NCI-H82 treated with DMSO at 0.1 percent for 48 hours (cell line): ENCODE results near the gene GNL3.
"Not testable (repeated sequence)": the region's sequence is repeated elsewhere in the genome, so short reads cannot be mapped to it uniquely, and the experiment has no call there.

Experiments
- DNase-seq: peaks from one replicate; lab custom pipeline; 2025; ENCODE audit not compliant: unreplicated experiment; lab: John Stamatoyannopoulos, UW

GNL3 gene

GRCh38 chr3:52685709-52686691, at the start of gene GNL3, which contains the start of gene PBRM1:
Gene GNL3 (plus strand): TSS chr3:52686032. CDS start chr3:52686093, 61 bp downstream.
Gene PBRM1 (minus strand): TSS chr3:52685913.
- DNase-seq, result peak; percentile 63

- peak; percentile 90 for DNase-seq
Observed at GRCh38 chr3:52636673-52637072, 49.2 kb upstream of the GNL3 start.

GRCh38 chr3:52645549-52645948, 40.3 kb upstream of the GNL3 start:
- no peak for DNase-seq

GRCh38 chr3:52649461-52650210, 36.2 kb upstream of the GNL3 start:
- DNase-seq, result peak; percentile 39

GRCh38 chr3:52650439-52650838, 35.4 kb upstream of the GNL3 start:
- no peak for DNase-seq

GRCh38 chr3:52651592-52651991, 34.2 kb upstream of the GNL3 start:
- no peak for DNase-seq

- no peak for DNase-seq
Observed at GRCh38 chr3:52655895-52656294, 29.9 kb upstream of the GNL3 start.

GRCh38 chr3:52660046-52660445, 25.8 kb upstream of the GNL3 start:
- no peak for DNase-seq

- DNase-seq, result no peak
Observed at GRCh38 chr3:52663098-52663497, 22.7 kb upstream of the GNL3 start.

- DNase-seq, result no peak
Observed at GRCh38 chr3:52670621-52671521, 15.0 kb upstream of the GNL3 start.

GRCh38 chr3:52671676-52672075, 14.2 kb upstream of the GNL3 start:
- no peak for DNase-seq

GRCh38 chr3:52676201-52676600, 9.6 kb upstream of the GNL3 start:
- DNase-seq, result not testable (repeated sequence)

GRCh38 chr3:52678265-52679198, 7.3 kb upstream of the GNL3 start:
- no peak for DNase-seq

GRCh38 chr3:52679199-52679538, 6.7 kb upstream of the GNL3 start:
- no peak for DNase-seq

GRCh38 chr3:52679811-52680210, 6.0 kb upstream of the GNL3 start:
- no peak for DNase-seq

GRCh38 chr3:52681596-52681995, 4.2 kb upstream of the GNL3 start:
- no peak for DNase-seq

- no peak for DNase-seq
Observed at GRCh38 chr3:52682016-52682415, 3.8 kb upstream of the GNL3 start.

- DNase-seq, result no peak
Observed at GRCh38 chr3:52683611-52684010, 2.2 kb upstream of the GNL3 start.

GRCh38 chr3:52684184-52684583, 1.6 kb upstream of the GNL3 start:
- DNase-seq, result no peak

- peak; percentile 50 for DNase-seq
Observed at GRCh38 chr3:52685285-52685708, 535 bp upstream of the GNL3 start.
